IMR-90 (cell line): Measurements from ENCODE around the gene RNF144B. TPM values are rescaled to one million over a fixed set of nuclear protein-coding genes. Genes with fewer than 3 reads are reported as not detected.

Source experiments
- ATAC-seq: fragments of 200-7000 bp; cut with Tn5 transposase; 2 replicates; pipeline ENCODE4 v1.9.1; 2020; ENCODE audit warnings: low read depth, mild to moderate bottlenecking, moderate library complexity
- BruUV-seq: library from RNA; stranded (reverse); fragments of 400-500 nt; replicated peaks from 2 replicates; lab custom pipeline; 2021; lab: Mats Ljungman, UMichigan
- CTCF ChIA-PET: fragments of 300-600 bp; formaldehyde crosslinking; extraction: SDS; loops from one replicate; lab custom pipeline; 2021; ENCODE audit warnings: antibody characterized with exemption; lab: Yijun Ruan, JAX
- POLR2A ChIA-PET: fragments of 300-600 bp; sonication (Branson Sonifier 250); formaldehyde crosslinking; loops from one replicate; lab custom pipeline; 2022; ENCODE audit warnings: antibody characterized with exemption; ENCODE audit not compliant: unreplicated experiment; lab: Charles Lee
- DNase-seq: peaks from one replicate; pipeline ENCODE4 v3.0.0; 2013
- H2AFZ ChIP-seq: replicated peaks from 2 replicates; pipeline ENCODE3; 2013; ENCODE audit warnings: low read length, mild to moderate bottlenecking; ENCODE audit not compliant: poor library complexity
- H2AK5ac ChIP-seq: 2 replicates; pipeline ENCODE4 v1.6.1; 2013; ENCODE audit warnings: low read depth, low read length, inconsistent platforms
- H2AK9ac ChIP-seq: replicated peaks from 2 replicates; pipeline ENCODE3; 2013; ENCODE audit warnings: mild to moderate bottlenecking, low read depth, low read length, moderate library complexity; ENCODE audit not compliant: poor library complexity
- H2BK120ac ChIP-seq: 2 replicates; pipeline ENCODE4 v1.6.1; 2013; ENCODE audit warnings: low read depth, low read length, inconsistent platforms
- H2BK15ac ChIP-seq: 3 replicates; pipeline ENCODE4 v1.6.1; 2013; ENCODE audit warnings: low read depth, low read length, inconsistent platforms
- H2BK20ac ChIP-seq: 2 replicates; pipeline ENCODE4 v1.6.1; 2013; ENCODE audit warnings: low read depth, mild to moderate bottlenecking, inconsistent platforms, low read length, moderate library complexity
- H2BK5ac ChIP-seq: 2 replicates; pipeline ENCODE4 v1.6.1; 2013; ENCODE audit warnings: mild to moderate bottlenecking, low read depth, low read length, inconsistent platforms; ENCODE audit not compliant: poor library complexity, severe bottlenecking
- H3K14ac ChIP-seq: replicated peaks from 2 replicates; pipeline ENCODE4 v1.6.1; 2013; ENCODE audit warnings: low read depth, low read length, inconsistent platforms
- H3K18ac ChIP-seq: 2 replicates; pipeline ENCODE4 v1.6.1; 2013; ENCODE audit warnings: low read depth, low read length, control low read depth
- H3K23ac ChIP-seq: 2 replicates; pipeline ENCODE4 v1.6.1; 2013; ENCODE audit warnings: low read depth, low read length, inconsistent platforms
- H3K27ac ChIP-seq: 2 replicates; pipeline ENCODE4 v1.5.1; 2013; ENCODE audit warnings: mild to moderate bottlenecking, control low read depth, low read length; ENCODE audit not compliant: insufficient read depth
- H3K27me3 ChIP-seq: 2 replicates; pipeline ENCODE4 v1.6.1; 2013; ENCODE audit warnings: low read length; ENCODE audit not compliant: control insufficient read depth, insufficient read depth
- H3K36me3 ChIP-seq: 2 replicates; pipeline ENCODE4 v1.6.1; 2013; ENCODE audit warnings: low read length, mixed read lengths; ENCODE audit not compliant: control insufficient read depth, insufficient read depth
- H3K4ac ChIP-seq: 2 replicates; pipeline ENCODE4 v1.6.1; 2013; ENCODE audit warnings: low read depth, low read length, inconsistent platforms
- H3K4me1 ChIP-seq: 2 replicates; pipeline ENCODE4 v1.6.1; 2013; ENCODE audit warnings: low read length, mixed read lengths; ENCODE audit not compliant: control insufficient read depth, insufficient read depth
- H3K4me2 ChIP-seq: 2 replicates; pipeline ENCODE4 v1.6.1; 2013; ENCODE audit warnings: low read depth, mild to moderate bottlenecking, control low read depth, low read length, moderate library complexity
- H3K4me3 ChIP-seq: 2 replicates; pipeline ENCODE4 v1.5.1; 2013; ENCODE audit warnings: low read depth, mild to moderate bottlenecking, control low read depth, low read length, moderate library complexity; ENCODE audit not compliant: insufficient read depth
- H3K56ac ChIP-seq: 2 replicates; pipeline ENCODE4 v1.6.1; 2013; ENCODE audit warnings: low read length, inconsistent platforms; ENCODE audit not compliant: insufficient read depth; ENCODE audit errors: extremely low read depth
- H3K79me1 ChIP-seq, 2 experiments: 2 replicates each; pipeline ENCODE4 v1.6.1; 2013; ENCODE audit warnings: low read length in 2 of 2, inconsistent platforms in 1 of 2, low read depth in 1 of 2
- H3K9ac ChIP-seq: 2 replicates; pipeline ENCODE4 v1.6.1; 2013; ENCODE audit warnings: low read depth, low read length, control low read depth
- H3K9me1 ChIP-seq: 2 replicates; pipeline ENCODE4 v1.6.1; 2013; ENCODE audit warnings: low read length, inconsistent platforms; ENCODE audit not compliant: insufficient read depth
- H3K9me3 ChIP-seq: 2 replicates; pipeline ENCODE4 v1.6.1; 2013; ENCODE audit warnings: low read length; ENCODE audit not compliant: control insufficient read depth, insufficient read depth
- H4K20me1 ChIP-seq: 2 replicates; pipeline ENCODE4 v1.6.1; 2013; ENCODE audit warnings: low read length, inconsistent platforms; ENCODE audit not compliant: insufficient read depth
- H4K5ac ChIP-seq: 2 replicates; pipeline ENCODE4 v1.6.1; 2013; ENCODE audit warnings: mild to moderate bottlenecking, low read depth, low read length, control low read depth
- H4K8ac ChIP-seq, 2 experiments: 2 replicates each; pipeline ENCODE4 v1.6.1; 2013; ENCODE audit warnings: low read depth in 2 of 2, low read length in 2 of 2, control low read depth in 1 of 2, inconsistent platforms in 1 of 2
- H4K91ac ChIP-seq: 2 replicates; pipeline ENCODE4 v1.6.1; 2013; ENCODE audit warnings: low read depth, low read length, inconsistent platforms; ENCODE audit not compliant: insufficient read depth
- BHLHE40 ChIP-seq: fragments of 150-350 bp; IDR thresholded peaks from 2 replicates; pipeline ENCODE4 v1.6.1; 2016; ENCODE audit warnings: mild to moderate bottlenecking, low read depth, low read length
- CEBPB ChIP-seq: IDR thresholded peaks from 2 replicates; pipeline ENCODE4 v1.6.1; 2012; ENCODE audit warnings: low read depth, low read length, improper control_type of control experiment
- CHD1 ChIP-seq: IDR thresholded peaks from 2 replicates; pipeline ENCODE4 v1.6.1; 2012; ENCODE audit warnings: low read depth, low read length, improper control_type of control experiment
- FOS ChIP-seq: fragments of 150-350 bp; IDR thresholded peaks from 2 replicates; pipeline ENCODE4 v1.6.1; 2016; ENCODE audit warnings: low read depth, low read length
- MAFK ChIP-seq: IDR thresholded peaks from 2 replicates; pipeline ENCODE4 v1.6.1; 2012; ENCODE audit warnings: low read depth, low read length, improper control_type of control experiment
- MAZ ChIP-seq: IDR thresholded peaks from 2 replicates; pipeline ENCODE4 v1.6.1; 2012; ENCODE audit warnings: low read depth, mild to moderate bottlenecking, low read length, improper control_type of control experiment, moderate library complexity, borderline replicate concordance
- MXI1 ChIP-seq: IDR thresholded peaks from 2 replicates; pipeline ENCODE4 v1.6.1; 2012; ENCODE audit warnings: low read depth, mild to moderate bottlenecking, low read length, moderate library complexity, borderline replicate concordance
- NFE2L2 ChIP-seq: fragments of 150-350 bp; IDR thresholded peaks from 2 replicates; pipeline ENCODE4 v1.6.1; 2016; ENCODE audit warnings: low read depth, mild to moderate bottlenecking, low read length
- POLR2A ChIP-seq: IDR thresholded peaks from 2 replicates; pipeline ENCODE4 v1.6.1; 2012; ENCODE audit warnings: mild to moderate bottlenecking, low read depth, low read length
- RAD21 ChIP-seq: IDR thresholded peaks from 2 replicates; pipeline ENCODE4 v1.6.1; 2012; ENCODE audit warnings: low read length, improper control_type of control experiment
- RCOR1 ChIP-seq: IDR thresholded peaks from 2 replicates; pipeline ENCODE4 v1.6.1; 2012; ENCODE audit warnings: mild to moderate bottlenecking, low read length, improper control_type of control experiment; ENCODE audit not compliant: insufficient replicate concordance
- RFX5 ChIP-seq: IDR thresholded peaks from 2 replicates; pipeline ENCODE4 v1.8.0; 2012; ENCODE audit warnings: low read depth, mild to moderate bottlenecking, low read length, moderate library complexity
- SMC3 ChIP-seq: fragments of 150-350 bp; IDR thresholded peaks from 2 replicates; pipeline ENCODE4 v1.6.1; 2016; ENCODE audit warnings: low read depth, mild to moderate bottlenecking, antibody characterized with exemption, low read length, moderate library complexity
- WGBS, 2 experiments: methylation state at CpG; one replicate each; pipeline versions ENCODE4 v1.1.5 to v1.1.7; 2013; ENCODE audit warnings: missing lambda C conversion rate in 2 of 2; ENCODE audit not compliant: insufficient read length in 1 of 2; ENCODE audit errors: extremely low coverage in 2 of 2; 5-methylcytosine and 5-hydroxymethylcytosine counted together
- dilution Hi-C: fragments of 300-500 bp; cut with HindIII; formaldehyde crosslinking; loops from one replicate; pipeline ENCODE4 v1.14.3; 2018; ENCODE audit warnings: low sequenced_read_pairs; ENCODE audit not compliant: unreplicated experiment
- in situ Hi-C: fragments of 300-500 bp; cut with MboI; formaldehyde crosslinking; loops from 3 replicates; pipeline ENCODE4 v1.14.3; 2019; ENCODE audit warnings: low sequenced_read_pairs, inconsistent platforms, mixed read lengths
- intact Hi-C: fragments of 100-400 bp; cut with micrococcal nuclease; formaldehyde crosslinking; loops from 2 replicates; pipeline ENCODE4 v1.10.0; 2022
- polyA plus RNA-seq, 3 experiments: library from polyadenylated mRNA; depleted of rRNA; stranded (reverse); fragments of >200 nt; gene quantifications; 2 replicates each; pipeline ENCODE4 v1.2.3, GENCODE V29; 2012; ENCODE audit warnings: low replicate concordance in 1 of 3
- total RNA-seq: library from RNA; depleted of rRNA; stranded (reverse); fragments of >200 nt; gene quantifications from 2 replicates; pipeline ENCODE4 v1.2.3, GENCODE V29; 2012
- TF ChIP-seq, protein P1 (sequence below): conservative IDR thresholded peaks from 2 replicates; pipeline ENCODE4 v1.5.1; 2012; ENCODE audit warnings: mild to moderate bottlenecking, low read depth, low read length, improper control_type of control experiment
- TF ChIP-seq, protein P2 (sequence below): fragments of 150-350 bp; IDR thresholded peaks from 2 replicates; pipeline ENCODE4 v1.6.1; 2016; ENCODE audit warnings: low read depth, mild to moderate bottlenecking, low read length, moderate library complexity, borderline replicate concordance
- TF ChIP-seq, protein P3 (sequence below): fragments of 150-350 bp; IDR thresholded peaks from 2 replicates; pipeline ENCODE4 v1.6.1; 2017; ENCODE audit warnings: mild to moderate bottlenecking, antibody characterized with exemption, low read length, low read depth

RNF144B gene
- total and polyA plus RNA-seq, 2 of the 4 experiments (the other 2 are of a cell fraction), result 0.44 to 2.7 TPM

DNA sequence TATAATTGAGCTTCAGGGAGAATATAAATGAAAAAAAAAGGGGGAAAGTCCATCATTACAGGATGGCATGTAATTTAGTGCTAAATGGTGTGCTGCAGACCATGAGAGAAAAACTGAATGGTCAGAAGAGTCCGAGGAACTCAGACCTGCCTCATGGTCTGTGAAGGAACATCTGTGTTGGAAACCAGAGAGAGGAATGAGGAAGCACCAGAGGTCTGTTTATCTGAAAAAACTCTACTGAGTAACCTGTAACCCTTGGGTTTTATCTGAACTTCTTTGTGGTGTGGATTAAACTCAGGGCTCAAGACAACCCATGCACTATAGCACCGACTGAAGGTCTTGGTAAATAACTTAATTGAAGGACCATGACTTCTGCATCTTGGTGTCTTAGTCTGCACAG is 108.1 kb downstream of the RNF144B start:
- Histone ChIP-seq H3K9me1 (no peaks in the 10 kb centered on the region), H3K4me2 (no peak overlapping the region), H3K4me1 (no peaks in the 10 kb centered on the region), H4K8ac (no peak overlapping the region), H4K5ac (no peak overlapping the region), H3K4ac (no peak overlapping the region), H3K4me3 (no peak overlapping the region), H2AFZ (no peak overlapping the region), H3K9ac (no peak overlapping the region), H4K20me1 (no peaks in the 10 kb centered on the region), H3K9me3 (no peaks in the 10 kb centered on the region), H3K23ac (no peak overlapping the region), H3K18ac (no peak overlapping the region), H3K79me1 (no peaks in the 10 kb centered on the region), H2BK120ac (no peak overlapping the region), H2AK9ac (no peak overlapping the region), H3K56ac (no peak overlapping the region), H3K27ac (no peak overlapping the region), H3K27me3 (no peaks in the 10 kb centered on the region; the same call in none of the 2 replicates), H3K14ac (no peak overlapping the region), H4K91ac (no peak overlapping the region), H3K36me3 (no peaks in the 10 kb centered on the region), H2BK20ac (no peak overlapping the region), H2BK15ac (no peak overlapping the region), H2BK5ac (no peak overlapping the region), H2AK5ac (no peak overlapping the region)
- BruUV-seq, result no TSS peak
- intact Hi-C loops (no loop called here), in situ Hi-C loops (loop anchor here (5.0 kb wide), 1 partner anchor 158 kb away; no protein-coding TSS in a partner anchor), dilution Hi-C loops (no loop called here)
- no peak for ATAC-seq
- CTCF ChIA-PET, result no interaction called here
- 78% methylated on average over 1 of the region's 2 CpGs; no CpG with 5 or more reads in 1 of the 2 experiments for WGBS, 2 experiments
- POLR2A ChIA-PET, result no interaction called here
- TF ChIP-seq MAZ (no peak), MXI1 (no peak), SMC3 (no peak), NFE2L2 (no peak), FOS (no peak), POLR2A (no peak), CEBPB (no peak), RAD21 (no peak), MAFK (no peak), RCOR1 (no peak), CHD1 (no peak), BHLHE40 (no peak), RFX5 (no peak)
- TF ChIP-seq, protein P1, sequence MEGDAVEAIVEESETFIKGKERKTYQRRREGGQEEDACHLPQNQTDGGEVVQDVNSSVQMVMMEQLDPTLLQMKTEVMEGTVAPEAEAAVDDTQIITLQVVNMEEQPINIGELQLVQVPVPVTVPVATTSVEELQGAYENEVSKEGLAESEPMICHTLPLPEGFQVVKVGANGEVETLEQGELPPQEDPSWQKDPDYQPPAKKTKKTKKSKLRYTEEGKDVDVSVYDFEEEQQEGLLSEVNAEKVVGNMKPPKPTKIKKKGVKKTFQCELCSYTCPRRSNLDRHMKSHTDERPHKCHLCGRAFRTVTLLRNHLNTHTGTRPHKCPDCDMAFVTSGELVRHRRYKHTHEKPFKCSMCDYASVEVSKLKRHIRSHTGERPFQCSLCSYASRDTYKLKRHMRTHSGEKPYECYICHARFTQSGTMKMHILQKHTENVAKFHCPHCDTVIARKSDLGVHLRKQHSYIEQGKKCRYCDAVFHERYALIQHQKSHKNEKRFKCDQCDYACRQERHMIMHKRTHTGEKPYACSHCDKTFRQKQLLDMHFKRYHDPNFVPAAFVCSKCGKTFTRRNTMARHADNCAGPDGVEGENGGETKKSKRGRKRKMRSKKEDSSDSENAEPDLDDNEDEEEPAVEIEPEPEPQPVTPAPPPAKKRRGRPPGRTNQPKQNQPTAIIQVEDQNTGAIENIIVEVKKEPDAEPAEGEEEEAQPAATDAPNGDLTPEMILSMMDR, result no peak
- TF ChIP-seq, protein P2, sequence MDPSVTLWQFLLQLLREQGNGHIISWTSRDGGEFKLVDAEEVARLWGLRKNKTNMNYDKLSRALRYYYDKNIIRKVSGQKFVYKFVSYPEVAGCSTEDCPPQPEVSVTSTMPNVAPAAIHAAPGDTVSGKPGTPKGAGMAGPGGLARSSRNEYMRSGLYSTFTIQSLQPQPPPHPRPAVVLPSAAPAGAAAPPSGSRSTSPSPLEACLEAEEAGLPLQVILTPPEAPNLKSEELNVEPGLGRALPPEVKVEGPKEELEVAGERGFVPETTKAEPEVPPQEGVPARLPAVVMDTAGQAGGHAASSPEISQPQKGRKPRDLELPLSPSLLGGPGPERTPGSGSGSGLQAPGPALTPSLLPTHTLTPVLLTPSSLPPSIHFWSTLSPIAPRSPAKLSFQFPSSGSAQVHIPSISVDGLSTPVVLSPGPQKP, result no peak
- TF ChIP-seq, protein P3, sequence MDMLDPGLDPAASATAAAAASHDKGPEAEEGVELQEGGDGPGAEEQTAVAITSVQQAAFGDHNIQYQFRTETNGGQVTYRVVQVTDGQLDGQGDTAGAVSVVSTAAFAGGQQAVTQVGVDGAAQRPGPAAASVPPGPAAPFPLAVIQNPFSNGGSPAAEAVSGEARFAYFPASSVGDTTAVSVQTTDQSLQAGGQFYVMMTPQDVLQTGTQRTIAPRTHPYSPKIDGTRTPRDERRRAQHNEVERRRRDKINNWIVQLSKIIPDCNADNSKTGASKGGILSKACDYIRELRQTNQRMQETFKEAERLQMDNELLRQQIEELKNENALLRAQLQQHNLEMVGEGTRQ, result no peak
- DNase-seq, result no peak
